Suprapubic skin (tissue), 4 donors: ENCODE measurements around the gene TRIM24. TPM values are rescaled to one million over a fixed set of nuclear protein-coding genes. Genes with fewer than 3 reads are reported as not detected.
"Not testable (repeated sequence)": the region's sequence is repeated elsewhere in the genome, so short reads cannot be mapped to it uniquely, and the experiment has no call there.

Experiments
- DNase-seq, 2 donors: peaks; one replicate each; pipeline ENCODE4 v3.0.0-alpha.2; 2019; ENCODE audit warnings: low spot score in 2 of 2
- H3K27ac ChIP-seq: fragments of 200-600 bp; sonication (generic); one replicate; pipeline ENCODE4 v1.5.1; 2019
- H3K27me3 ChIP-seq: fragments of 200-600 bp; sonication (generic); one replicate; pipeline ENCODE4 v1.5.1; 2019
- H3K36me3 ChIP-seq: fragments of 200-600 bp; sonication (generic); one replicate; pipeline ENCODE4 v1.5.1; 2019
- H3K4me1 ChIP-seq: fragments of 200-600 bp; sonication (generic); one replicate; pipeline ENCODE4 v1.5.1; 2019
- H3K4me3 ChIP-seq: fragments of 200-600 bp; sonication (generic); one replicate; pipeline ENCODE4 v1.5.1; 2019; ENCODE audit warnings: mild to moderate bottlenecking
- H3K9me3 ChIP-seq: fragments of 200-600 bp; sonication (generic); one replicate; pipeline ENCODE4 v1.5.1; 2019
- EP300 ChIP-seq: sonication (generic); formaldehyde crosslinking; IDR thresholded peaks from one replicate; pipeline ENCODE4 v1.6.1; 2017; ENCODE audit warnings: antibody characterized with exemption
- POLR2A ChIP-seq, 2 donors: fragments of 450-650 bp; IDR thresholded peaks; one replicate each; pipeline ENCODE4 v1.6.1; 2017; ENCODE audit warnings: antibody characterized with exemption in 2 of 2, mild to moderate bottlenecking in 2 of 2, moderate library complexity in 2 of 2
- POLR2AphosphoS5 ChIP-seq, 3 donors: sonication (generic); formaldehyde crosslinking; IDR thresholded peaks; one replicate each; pipeline ENCODE4 v1.6.1; 2017; ENCODE audit warnings: antibody characterized with exemption in 3 of 3
- WGBS: methylation state at CpG from one replicate; pipeline ENCODE4 v1.1.5; 2018; 5-methylcytosine and 5-hydroxymethylcytosine counted together
- total RNA-seq, 4 donors: library from RNA; depleted of rRNA; stranded (reverse); fragments of >200 nt; gene quantifications; one replicate each; pipeline ENCODE4 v1.1.0, GENCODE V29; 2016
- TF ChIP-seq, protein P1 (sequence below), 2 donors: fragments of 200-600 bp in 1 of 2; fragments of 450-650 bp in 1 of 2; sonication (generic) in 1 of 2; IDR thresholded peaks; one replicate each; pipeline ENCODE4 v1.5.1; 2016 to 2019; ENCODE audit warnings: antibody characterized with exemption in 2 of 2, mild to moderate bottlenecking in 1 of 2, moderate library complexity in 1 of 2

TRIM24 gene
- total RNA-seq, 4 donors from 2014 or later, result 16.1 to 20.8 (median 17.7) TPM

DNA sequence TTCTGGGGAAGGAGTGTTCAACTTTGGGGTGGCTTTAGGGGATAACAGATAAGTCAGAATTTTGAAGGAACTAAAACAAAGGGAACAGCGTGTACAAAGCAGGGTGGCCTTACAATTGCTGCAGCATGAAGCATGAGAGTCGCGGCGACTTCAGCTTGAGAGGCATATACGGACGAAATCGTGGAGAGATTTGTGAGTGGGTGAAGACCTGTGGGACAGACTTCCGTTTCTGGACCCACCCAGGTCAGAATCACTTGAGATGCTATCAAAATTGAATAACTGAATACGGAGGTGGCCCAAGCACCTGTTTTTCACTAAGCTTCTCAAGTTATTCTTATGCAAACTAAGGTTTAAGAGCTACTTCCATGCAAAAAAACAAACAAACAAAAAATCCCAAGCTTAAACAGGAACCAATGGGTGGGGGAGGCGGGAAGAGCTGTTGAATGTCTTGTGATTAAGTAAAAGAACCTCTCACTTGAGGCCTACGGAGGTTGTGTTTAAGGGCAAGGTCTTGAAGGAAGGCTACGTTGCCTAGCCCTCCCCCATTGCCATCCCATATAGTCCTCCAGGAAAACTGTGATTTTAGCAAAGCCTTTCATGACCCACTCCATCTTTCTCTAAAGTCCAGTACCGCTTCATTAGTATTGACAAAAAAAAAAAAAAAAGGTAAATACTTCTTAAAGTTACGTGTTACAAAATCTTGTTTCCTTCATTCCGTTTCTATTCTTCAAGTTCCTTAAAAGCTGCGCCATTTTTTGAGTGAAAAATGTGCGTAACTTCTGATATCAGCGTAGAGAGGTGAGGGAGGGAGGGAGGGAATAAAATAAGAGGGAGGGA, 1.3 kb upstream of the TRIM24 start:
- Histone ChIP-seq H3K27ac (no peak overlapping the region), H3K4me3 (peak overlapping the region; percentile 88), H3K9me3 (no peaks in the 10 kb centered on the region), H3K27me3 (no peaks in the 10 kb centered on the region), H3K4me1 (peaks cover 12% of the 10 kb centered on the region), H3K36me3 (no peaks in the 10 kb centered on the region)
- no peak for DNase-seq
- TF ChIP-seq POLR2AphosphoS5 (IDR thresholded peaks at IDR 0.05) (no peak), EP300 (no peak), POLR2A (IDR thresholded peaks at IDR 0.05) (no peak)
- 70% methylated on average over 18 of the region's 18 CpGs for WGBS

DNA sequence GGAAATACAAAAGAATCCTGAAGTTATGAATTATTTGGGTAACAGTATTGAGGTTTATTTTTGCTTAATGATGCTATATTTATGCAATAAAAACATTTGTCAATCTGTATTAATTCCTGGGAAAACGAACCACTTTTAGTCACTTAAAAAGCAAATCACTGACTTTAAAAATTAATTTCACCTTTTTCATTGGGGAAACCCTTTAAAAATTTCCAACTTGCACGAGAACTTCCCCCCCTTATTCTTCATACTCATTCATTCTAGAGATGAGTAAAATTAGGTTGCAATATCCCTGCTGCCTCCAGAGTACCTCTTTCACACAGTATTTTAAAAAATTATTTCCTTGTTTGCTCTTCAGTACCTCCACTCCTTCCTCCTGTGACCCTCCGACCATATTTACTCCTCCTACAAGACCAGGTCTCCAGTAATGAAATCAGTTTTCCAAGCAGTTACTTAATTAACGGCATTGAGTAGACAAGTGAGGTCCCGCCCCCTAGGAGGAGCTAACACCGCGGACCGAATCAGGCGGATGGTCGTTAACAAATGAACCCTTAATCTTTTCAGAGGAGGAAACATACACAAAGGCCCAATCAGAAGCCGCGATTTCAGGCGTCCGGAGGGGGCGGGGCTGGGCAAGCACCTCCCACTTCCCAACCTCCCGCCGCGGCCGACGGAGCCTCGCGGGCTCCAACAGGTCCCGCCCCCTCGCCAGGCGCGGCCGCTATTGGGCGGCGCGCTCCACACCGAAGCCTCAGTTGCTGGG, 465 bp upstream of the TRIM24 start:
- Histone ChIP-seq H3K36me3 (no peaks in the 10 kb centered on the region), H3K27ac (no peak overlapping the region), H3K4me1 (peaks cover 12% of the 10 kb centered on the region), H3K9me3 (no peaks in the 10 kb centered on the region), H3K27me3 (no peaks in the 10 kb centered on the region), H3K4me3 (peak overlapping the region; percentile 88)
- peak; percentile 98 for DNase-seq
- WGBS, result under 1% methylated on average over 31 of the region's 31 CpGs
- TF ChIP-seq POLR2AphosphoS5 (IDR thresholded peaks at IDR 0.05) (no peak), EP300 (no peak), POLR2A (IDR thresholded peaks at IDR 0.05) (no peak)
- TF ChIP-seq, protein P1, sequence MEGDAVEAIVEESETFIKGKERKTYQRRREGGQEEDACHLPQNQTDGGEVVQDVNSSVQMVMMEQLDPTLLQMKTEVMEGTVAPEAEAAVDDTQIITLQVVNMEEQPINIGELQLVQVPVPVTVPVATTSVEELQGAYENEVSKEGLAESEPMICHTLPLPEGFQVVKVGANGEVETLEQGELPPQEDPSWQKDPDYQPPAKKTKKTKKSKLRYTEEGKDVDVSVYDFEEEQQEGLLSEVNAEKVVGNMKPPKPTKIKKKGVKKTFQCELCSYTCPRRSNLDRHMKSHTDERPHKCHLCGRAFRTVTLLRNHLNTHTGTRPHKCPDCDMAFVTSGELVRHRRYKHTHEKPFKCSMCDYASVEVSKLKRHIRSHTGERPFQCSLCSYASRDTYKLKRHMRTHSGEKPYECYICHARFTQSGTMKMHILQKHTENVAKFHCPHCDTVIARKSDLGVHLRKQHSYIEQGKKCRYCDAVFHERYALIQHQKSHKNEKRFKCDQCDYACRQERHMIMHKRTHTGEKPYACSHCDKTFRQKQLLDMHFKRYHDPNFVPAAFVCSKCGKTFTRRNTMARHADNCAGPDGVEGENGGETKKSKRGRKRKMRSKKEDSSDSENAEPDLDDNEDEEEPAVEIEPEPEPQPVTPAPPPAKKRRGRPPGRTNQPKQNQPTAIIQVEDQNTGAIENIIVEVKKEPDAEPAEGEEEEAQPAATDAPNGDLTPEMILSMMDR (IDR thresholded peaks at IDR 0.05), result no peak

DNA sequence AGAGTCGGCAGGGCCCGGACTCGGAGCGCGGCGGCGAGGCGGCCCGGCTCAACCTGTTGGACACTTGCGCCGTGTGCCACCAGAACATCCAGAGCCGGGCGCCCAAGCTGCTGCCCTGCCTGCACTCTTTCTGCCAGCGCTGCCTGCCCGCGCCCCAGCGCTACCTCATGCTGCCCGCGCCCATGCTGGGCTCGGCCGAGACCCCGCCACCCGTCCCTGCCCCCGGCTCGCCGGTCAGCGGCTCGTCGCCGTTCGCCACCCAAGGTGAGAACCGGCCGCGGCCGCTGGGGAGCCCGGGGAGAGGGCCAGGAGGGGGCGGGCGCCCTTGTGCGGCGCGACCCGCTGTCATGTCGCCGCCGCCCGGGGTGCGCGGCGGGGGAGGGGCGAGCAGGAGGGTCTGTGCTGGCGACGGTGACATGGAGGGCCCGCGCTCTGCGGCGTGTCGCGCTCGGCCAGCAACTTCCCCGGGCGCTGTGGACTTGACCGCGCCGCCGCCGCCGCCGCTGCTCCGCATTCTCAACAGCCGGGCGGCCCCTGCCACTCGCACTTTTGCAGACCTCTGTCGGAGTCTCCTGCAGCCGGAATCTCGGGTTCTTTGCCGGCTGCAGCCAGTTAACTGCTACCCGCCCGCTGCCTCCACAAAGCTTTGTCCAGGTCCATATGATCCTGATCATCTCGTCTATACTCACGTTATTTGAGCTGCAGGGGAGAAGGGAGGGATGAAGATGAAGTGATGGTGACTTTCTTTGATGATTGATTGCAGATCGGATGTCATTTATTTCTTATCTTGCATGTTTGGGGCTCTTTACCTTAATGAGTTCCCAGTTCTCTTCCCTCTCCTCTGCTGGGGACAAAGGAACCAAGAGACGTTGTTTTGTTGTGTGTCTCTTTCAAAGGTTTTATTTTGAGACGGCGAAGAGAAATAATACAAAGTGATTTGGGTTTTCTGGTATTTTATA, 869 bp downstream of the TRIM24 start:
- H3K36me3 ChIP-seq, result no peaks in the 10 kb centered on the region
- peak overlapping the region; percentile 93 for H3K27ac ChIP-seq
- peak overlapping the region; percentile 88 for H3K4me3 ChIP-seq
- TF ChIP-seq POLR2AphosphoS5 (IDR thresholded peaks at IDR 0.05), result no peak
- no peak for TF ChIP-seq EP300
- TF ChIP-seq, protein P1 (IDR thresholded peaks at IDR 0.05), result no peak
- no peak for TF ChIP-seq POLR2A (IDR thresholded peaks at IDR 0.05)
- H3K4me1 ChIP-seq, result peaks cover 12% of the 10 kb centered on the region
- H3K9me3 ChIP-seq, result no peaks in the 10 kb centered on the region
- under 1% methylated on average over 26 of the region's 84 CpGs for WGBS
- DNase-seq, result peak; percentile 71 to 83
- H3K27me3 ChIP-seq, result no peaks in the 10 kb centered on the region

DNA sequence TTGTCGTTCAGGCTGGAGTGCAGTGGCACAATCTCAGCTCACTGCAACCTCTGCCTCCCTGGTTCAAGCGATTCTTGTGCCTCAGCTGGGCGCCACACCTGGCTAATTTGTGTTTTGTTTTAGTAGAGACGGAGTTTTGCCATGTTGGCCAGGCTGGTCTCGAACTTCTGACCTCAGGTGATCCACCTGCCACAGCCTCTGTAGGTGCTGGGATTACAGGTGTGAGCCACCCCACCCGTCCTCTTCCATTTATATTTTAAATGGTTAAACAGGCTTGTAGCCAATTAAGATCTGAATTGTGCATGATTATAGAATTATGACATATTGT, 3.2 kb downstream of the TRIM24 start:
- H3K27ac ChIP-seq, H3K36me3 ChIP-seq, DNase-seq, H3K27me3 ChIP-seq, H3K9me3 ChIP-seq, H3K4me3 ChIP-seq: not testable (repeated sequence)
- H3K4me1 ChIP-seq, result peaks cover 12% of the 10 kb centered on the region
- WGBS, result 98% methylated on average over 6 of the region's 6 CpGs

DNA sequence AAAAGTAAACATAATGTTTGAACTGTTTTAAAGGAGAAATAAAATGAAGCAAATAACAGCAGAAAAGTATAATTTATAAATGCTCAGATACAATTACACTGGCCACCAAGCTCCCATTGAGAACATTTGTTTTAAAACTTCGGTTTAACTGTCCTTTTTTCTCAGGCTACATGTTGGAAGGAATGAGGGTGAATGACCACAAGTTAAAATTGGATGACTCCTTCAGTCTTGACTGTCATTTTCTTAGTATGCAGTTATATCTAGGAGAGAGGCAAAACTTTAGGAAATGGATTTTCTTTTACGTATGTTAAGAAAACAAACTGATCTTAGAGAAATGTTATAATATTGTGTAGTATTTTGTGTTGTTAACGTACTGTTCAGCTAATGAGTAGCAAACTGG, 5.0 kb downstream of the TRIM24 start:
- WGBS, result 81% methylated on average over 3 of the region's 3 CpGs

DNA sequence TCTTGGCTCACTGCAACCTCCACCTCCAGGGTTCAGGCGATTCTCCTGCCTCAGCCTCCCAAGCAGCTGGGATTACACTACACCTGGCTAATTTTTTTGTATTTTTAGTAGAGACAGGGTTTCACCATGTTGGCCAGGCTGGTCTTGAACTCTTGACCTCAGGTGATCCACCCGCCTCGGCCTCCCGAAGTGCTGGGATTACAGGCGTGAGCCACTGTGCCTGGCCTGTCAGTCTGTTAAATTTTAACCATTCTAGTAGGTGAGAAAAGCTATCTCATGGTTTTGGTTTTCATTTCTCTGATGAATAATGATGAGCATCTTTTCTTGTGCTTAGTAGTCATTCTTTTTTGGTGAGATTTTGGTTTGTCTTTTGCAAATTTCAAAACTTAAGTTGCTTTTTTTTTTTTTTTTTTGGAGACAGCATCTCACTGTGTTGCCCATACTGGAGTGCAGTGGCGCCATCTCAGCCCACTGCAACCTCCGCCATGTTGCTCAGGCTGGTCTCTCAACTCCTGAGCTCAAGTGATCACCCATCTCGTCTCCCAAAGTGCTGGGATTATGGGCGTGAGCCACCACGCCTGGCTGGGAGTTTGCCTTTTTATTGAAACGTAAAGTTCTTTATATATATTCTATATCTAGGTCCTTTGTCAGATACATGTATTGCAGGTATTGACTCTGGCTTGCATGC, 6.2 kb downstream of the TRIM24 start:
- not testable (repeated sequence) for H3K36me3 ChIP-seq, H3K27ac ChIP-seq, H3K4me3 ChIP-seq, H3K27me3 ChIP-seq, H3K9me3 ChIP-seq, DNase-seq
- peaks cover 16% of the 10 kb centered on the region for H3K4me1 ChIP-seq
- 96% methylated on average over 11 of the region's 11 CpGs for WGBS

More for the DNA sequence above, 5.0 kb downstream of the TRIM24 start:
- H3K27ac ChIP-seq, result no peak overlapping the region
- no peak overlapping the region for H3K4me3 ChIP-seq
- H3K27me3 ChIP-seq, result no peaks in the 10 kb centered on the region
- H3K4me1 ChIP-seq, result peaks cover 16% of the 10 kb centered on the region
- H3K36me3 ChIP-seq, result no peaks in the 10 kb centered on the region
- no peak for TF ChIP-seq POLR2AphosphoS5 (IDR thresholded peaks at IDR 0.05)
- no peak for TF ChIP-seq POLR2A (IDR thresholded peaks at IDR 0.05)
- TF ChIP-seq, protein P1 (IDR thresholded peaks at IDR 0.05), result no peak
- TF ChIP-seq EP300, result no peak
- DNase-seq, result no peak
- no peaks in the 10 kb centered on the region for H3K9me3 ChIP-seq
